ENCODE results near the gene CCL16. TPM values are rescaled to one million over a fixed set of nuclear protein-coding genes. Genes with fewer than 3 reads are reported as not detected.
A peak's percentile ranks its signal among the peaks of the same experiment; 100 is the strongest.

Gene CCL16
- total RNA-seq, 1 donor from 2014 or later, result not detected

- DNase-seq (ENCODE audit: low spot score), result no peak
- intact Hi-C loops (cut with DNase I), result no loop called here
Observed at GRCh38 chr17:35991075-35991474, 9.8 kb upstream of the CCL16 start.

GRCh38 chr17:35988164-35988563 is 6.9 kb upstream of the CCL16 start:
- intact Hi-C loops (cut with DNase I), result no loop called here
- no peak for DNase-seq (ENCODE audit: low spot score)

GRCh38 chr17:35986643-35987042 is 5.3 kb upstream of the CCL16 start, which contains the start of gene CCL14:
CCL14 (minus strand) TSS chr17:35986729; CDS start chr17:35986649, 80 bp downstream.
- intact Hi-C loops (cut with DNase I), result no loop called here

GRCh38 chr17:35984140-35984539 is 2.8 kb upstream of the CCL16 start:
- no peak for DNase-seq (ENCODE audit: low spot score)
- intact Hi-C loops (cut with DNase I), result no loop called here

More at GRCh38 chr17:35986643-35987042, 5.3 kb upstream of the CCL16 start, which contains the start of gene CCL14:
- no peak for DNase-seq (ENCODE audit: low spot score)

- intact Hi-C loops (cut with DNase I), result no loop called here
- DNase-seq (ENCODE audit: low spot score), result no peak
Observed at GRCh38 chr17:35982409-35983191, 1.3 kb upstream of the CCL16 start.

- intact Hi-C loops (cut with DNase I), result no loop called here
- no peak for DNase-seq (ENCODE audit: low spot score)
Observed at GRCh38 chr17:35981908-35982330, 622 bp upstream of the CCL16 start.

GRCh38 chr17:35978346-35978745 is 3.0 kb downstream of the CCL16 start:
- DNase-seq (ENCODE audit: low spot score), result no peak
- intact Hi-C loops (cut with DNase I), result loop anchor here (5.0 kb wide), 1 partner anchor 94 kb away; no protein-coding TSS in a partner anchor

- no peak for DNase-seq (ENCODE audit: low spot score)
- intact Hi-C loops (cut with DNase I), result loop anchor here (5.0 kb wide), 1 partner anchor 95 kb away; no protein-coding TSS in a partner anchor
Observed at GRCh38 chr17:35977509-35977908, 3.8 kb downstream of the CCL16 start.

GRCh38 chr17:35973333-35974260 is 7.7 kb downstream of the CCL16 start:
- intact Hi-C loops (cut with DNase I), result no loop called here
- DNase-seq (ENCODE audit: low spot score), result no peak

GRCh38 chr17:35972945-35973332 is 8.4 kb downstream of the CCL16 start:
- no peak for DNase-seq (ENCODE audit: low spot score)
- intact Hi-C loops (cut with DNase I), result no loop called here

- intact Hi-C loops (cut with DNase I), result no loop called here
- DNase-seq (ENCODE audit: low spot score), result no peak
Observed at GRCh38 chr17:35972535-35972934, 8.8 kb downstream of the CCL16 start.

- DNase-seq (ENCODE audit: low spot score), result no peak
- intact Hi-C loops (cut with DNase I), result no loop called here
Observed at GRCh38 chr17:35972066-35972465, 9.2 kb downstream of the CCL16 start.

- DNase-seq (ENCODE audit: low spot score), result peak; percentile 81
- intact Hi-C loops (cut with DNase I), result loop anchor here (1.0 to 2.0 kb wide), 2 partner anchors 180 to 513 kb away; no protein-coding TSS in a partner anchor
Observed at GRCh38 chr17:35969558-35970380, 11.5 kb downstream of the CCL16 start.

- intact Hi-C loops (cut with DNase I), result loop anchor here (2.0 kb wide), 1 partner anchor 514 kb away; no protein-coding TSS in a partner anchor
- no peak for DNase-seq (ENCODE audit: low spot score)
Observed at GRCh38 chr17:35968520-35969054, 12.7 kb downstream of the CCL16 start.

- no peak for DNase-seq (ENCODE audit: low spot score)
- intact Hi-C loops (cut with DNase I), result no loop called here
Observed at GRCh38 chr17:35965272-35965671, 16.0 kb downstream of the CCL16 start.

- no peak for DNase-seq (ENCODE audit: low spot score)
- intact Hi-C loops (cut with DNase I), result no loop called here
Observed at GRCh38 chr17:35963663-35964062, 17.6 kb downstream of the CCL16 start.

- DNase-seq (ENCODE audit: low spot score), result no peak
- intact Hi-C loops (cut with DNase I), result no loop called here
Observed at GRCh38 chr17:35953720-35954119, 27.6 kb downstream of the CCL16 start.

- DNase-seq (ENCODE audit: low spot score), result no peak
- intact Hi-C loops (cut with DNase I), result loop anchor here (10.0 kb wide), 1 partner anchor 65 kb away; the partner anchor contains the start of gene CCL5
Observed at GRCh38 chr17:35949401-35949800, 31.9 kb downstream of the CCL16 start.

- intact Hi-C loops (cut with DNase I), result loop anchor here (10.0 kb wide), 1 partner anchor 63 kb away; the partner anchor contains the start of gene CCL5
- DNase-seq (ENCODE audit: low spot score), result no peak
Observed at GRCh38 chr17:35948092-35948491, 33.2 kb downstream of the CCL16 start.

Data from cardiac septum (tissue), 1 donor.